Measurements from ENCODE around the gene TSPEAR. TPM values are rescaled to one million over a fixed set of nuclear protein-coding genes. Genes with fewer than 3 reads are reported as not detected.

TSPEAR gene
- total RNA-seq, 2 experiments from 2014 or later = not detected

DNA sequence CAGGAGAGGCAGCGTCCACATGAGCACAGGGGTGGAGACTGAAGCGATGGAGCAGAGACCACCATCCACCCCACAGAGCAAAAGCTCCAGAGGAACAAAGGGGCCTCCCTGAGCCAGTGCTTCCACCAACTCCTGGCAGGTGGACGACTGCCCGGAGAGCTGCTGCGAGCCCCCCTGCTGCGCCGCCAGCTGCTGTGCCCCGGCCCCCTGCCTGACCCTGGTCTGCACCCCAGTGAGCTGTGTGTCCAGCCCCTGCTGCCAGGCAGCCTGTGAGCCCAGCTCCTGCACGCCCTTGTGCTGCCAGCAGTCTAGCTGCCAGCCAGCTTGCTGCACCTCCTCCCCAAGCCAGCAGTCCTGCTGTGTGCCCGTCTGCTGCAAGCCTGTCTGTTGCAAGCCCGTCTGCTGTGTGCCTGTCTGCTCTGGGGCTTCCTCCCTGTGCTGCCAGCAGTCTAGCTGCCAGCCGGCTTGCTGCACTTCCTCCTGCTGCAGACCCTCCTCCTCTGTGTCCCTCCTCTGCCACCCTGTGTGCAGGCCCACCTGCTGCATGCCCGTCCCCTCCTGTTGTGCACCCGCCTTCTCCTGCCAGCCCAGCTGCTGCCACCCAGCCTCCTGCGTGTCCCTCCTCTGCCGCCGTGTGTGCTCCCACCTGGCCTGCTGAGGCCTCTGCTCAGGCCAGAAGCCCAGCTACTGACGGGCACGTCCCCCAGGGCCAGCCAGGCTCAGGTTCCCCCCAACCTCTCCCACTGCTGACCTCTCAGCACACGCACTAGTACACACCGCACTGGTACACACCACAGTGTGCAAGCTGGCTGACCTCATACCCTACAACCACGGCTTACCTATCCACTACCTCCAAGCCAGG is 9.0 kb downstream of the TSPEAR start:
- no peaks in the 10 kb centered on the region for H3K4me1 ChIP-seq (ENCODE audit: insufficient read depth, low read length, poor library complexity, severe bottlenecking)
- intact Hi-C loops (cut with micrococcal nuclease; ENCODE audit: unreplicated experiment) = no loop called here
- no peak overlapping the region for H3K27ac ChIP-seq (ENCODE audit: low read depth, low read length, poor library complexity, severe bottlenecking)
- no peaks in the 10 kb centered on the region for H3K9me2 ChIP-seq (ENCODE audit: insufficient read depth, low read length)
- CTCF ChIA-PET (ENCODE audit: unreplicated experiment) = no interaction called here
- TF ChIP-seq, protein P1, sequence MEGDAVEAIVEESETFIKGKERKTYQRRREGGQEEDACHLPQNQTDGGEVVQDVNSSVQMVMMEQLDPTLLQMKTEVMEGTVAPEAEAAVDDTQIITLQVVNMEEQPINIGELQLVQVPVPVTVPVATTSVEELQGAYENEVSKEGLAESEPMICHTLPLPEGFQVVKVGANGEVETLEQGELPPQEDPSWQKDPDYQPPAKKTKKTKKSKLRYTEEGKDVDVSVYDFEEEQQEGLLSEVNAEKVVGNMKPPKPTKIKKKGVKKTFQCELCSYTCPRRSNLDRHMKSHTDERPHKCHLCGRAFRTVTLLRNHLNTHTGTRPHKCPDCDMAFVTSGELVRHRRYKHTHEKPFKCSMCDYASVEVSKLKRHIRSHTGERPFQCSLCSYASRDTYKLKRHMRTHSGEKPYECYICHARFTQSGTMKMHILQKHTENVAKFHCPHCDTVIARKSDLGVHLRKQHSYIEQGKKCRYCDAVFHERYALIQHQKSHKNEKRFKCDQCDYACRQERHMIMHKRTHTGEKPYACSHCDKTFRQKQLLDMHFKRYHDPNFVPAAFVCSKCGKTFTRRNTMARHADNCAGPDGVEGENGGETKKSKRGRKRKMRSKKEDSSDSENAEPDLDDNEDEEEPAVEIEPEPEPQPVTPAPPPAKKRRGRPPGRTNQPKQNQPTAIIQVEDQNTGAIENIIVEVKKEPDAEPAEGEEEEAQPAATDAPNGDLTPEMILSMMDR (conservative IDR thresholded peaks at IDR 0.05; ENCODE audit: low read length) = no peak
- H3K9me3 ChIP-seq (ENCODE audit: low read length) = no peaks in the 10 kb centered on the region
- no peak overlapping the region for H3K4me3 ChIP-seq (ENCODE audit: low read depth, low read length, poor library complexity, severe bottlenecking)
- no peak overlapping the region for H2AFZ ChIP-seq (ENCODE audit: low read length)
- no peak overlapping the region for H3K4me2 ChIP-seq (ENCODE audit: low read length)
- no peak for DNase-seq (ENCODE audit: low spot score)
- H3K36me3 ChIP-seq (ENCODE audit: insufficient read depth, low read length) = no peaks in the 10 kb centered on the region
- H3K79me2 ChIP-seq (ENCODE audit: insufficient read depth, low read depth, low read length) = no peaks in the 10 kb centered on the region
- H4K20me1 ChIP-seq (ENCODE audit: insufficient read depth, low read length) = no peaks in the 10 kb centered on the region
- no TSS peak for BruUV-seq (replicated peaks)
- POLR2A ChIA-PET = no interaction called here

DNA sequence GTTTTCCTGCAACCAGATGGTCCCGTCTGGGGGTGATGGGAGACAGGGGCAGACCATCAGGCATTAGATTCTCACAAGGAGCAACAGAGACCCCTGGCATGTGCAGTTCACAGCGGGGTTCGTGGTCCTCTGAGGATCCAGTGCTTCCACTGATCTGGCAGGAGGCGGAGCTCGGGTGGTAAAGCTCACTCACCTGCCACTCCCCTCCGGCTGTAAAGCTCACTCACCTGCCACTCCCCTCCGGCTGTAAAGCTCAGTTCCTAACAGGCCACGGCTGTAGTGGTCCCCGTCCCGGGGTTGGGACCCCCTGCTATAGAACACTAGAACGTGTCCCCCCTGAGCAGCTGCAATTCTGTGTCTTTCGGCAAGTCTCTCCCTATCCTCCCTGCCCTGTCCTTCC is 9.8 kb downstream of the TSPEAR start:
- DNase-seq (ENCODE audit: low spot score) = no peak
- BruUV-seq (replicated peaks) = no TSS peak
- no peak overlapping the region for H3K27ac ChIP-seq (ENCODE audit: low read depth, low read length, poor library complexity, severe bottlenecking)
- H3K79me2 ChIP-seq (ENCODE audit: insufficient read depth, low read depth, low read length) = no peaks in the 10 kb centered on the region
- H3K4me2 ChIP-seq (ENCODE audit: low read length) = no peak overlapping the region
- no peak overlapping the region for H3K4me3 ChIP-seq (ENCODE audit: low read depth, low read length, poor library complexity, severe bottlenecking)
- no peaks in the 10 kb centered on the region for H3K9me2 ChIP-seq (ENCODE audit: insufficient read depth, low read length)
- H2AFZ ChIP-seq (ENCODE audit: low read length) = no peak overlapping the region
- no peaks in the 10 kb centered on the region for H3K9me3 ChIP-seq (ENCODE audit: low read length)
- TF ChIP-seq EZH2phosphoT487 (IDR thresholded peaks at IDR 0.05; ENCODE audit: borderline replicate concordance, low read depth, low read length) = no peak
- TF ChIP-seq, protein P1 (conservative IDR thresholded peaks at IDR 0.05; ENCODE audit: low read length) = no peak
- POLR2A ChIA-PET = interaction anchor here (0.6 kb wide), 1 partner anchor 107 kb away, joined by 8 read pairs; no protein-coding TSS in a partner anchor
- H3K36me3 ChIP-seq (ENCODE audit: insufficient read depth, low read length) = no peaks in the 10 kb centered on the region
- H4K20me1 ChIP-seq (ENCODE audit: insufficient read depth, low read length) = no peaks in the 10 kb centered on the region
- H3K4me1 ChIP-seq (ENCODE audit: insufficient read depth, low read length, poor library complexity, severe bottlenecking) = no peaks in the 10 kb centered on the region
- intact Hi-C loops (cut with micrococcal nuclease; ENCODE audit: unreplicated experiment) = no loop called here
- CTCF ChIA-PET (ENCODE audit: unreplicated experiment) = no interaction called here

DNA sequence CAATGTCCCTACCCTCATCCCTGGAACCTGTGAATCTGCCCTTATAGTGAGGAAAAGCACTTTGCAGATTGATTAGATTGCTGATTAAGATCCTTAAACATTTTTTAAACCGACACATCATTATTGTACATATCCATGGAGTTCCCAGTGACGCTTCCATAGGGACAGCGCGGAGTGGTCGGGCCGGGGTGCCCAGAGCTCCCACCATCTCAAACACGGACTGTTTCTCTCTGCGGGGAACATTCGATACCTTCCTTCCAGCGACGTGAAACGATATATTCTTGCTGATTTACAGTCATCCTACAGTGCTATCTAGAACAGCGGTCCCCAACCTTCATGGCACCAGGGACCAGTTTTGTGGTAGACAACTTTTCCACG is 10.4 kb downstream of the TSPEAR start:
- H3K27ac ChIP-seq (ENCODE audit: low read depth, low read length, poor library complexity, severe bottlenecking) = no peak overlapping the region
- no peaks in the 10 kb centered on the region for H3K9me2 ChIP-seq (ENCODE audit: insufficient read depth, low read length)
- H2AFZ ChIP-seq (ENCODE audit: low read length) = no peak overlapping the region
- H3K79me2 ChIP-seq (ENCODE audit: insufficient read depth, low read depth, low read length) = no peaks in the 10 kb centered on the region
- intact Hi-C loops (cut with micrococcal nuclease; ENCODE audit: unreplicated experiment) = no loop called here
- ChIA-PET POLR2A (interaction anchor here (0.6 kb wide), 1 partner anchor 106 kb away, joined by 8 read pairs; no protein-coding TSS in a partner anchor), CTCF (ENCODE audit: unreplicated experiment) (no interaction called here)
- H3K4me2 ChIP-seq (ENCODE audit: low read length) = no peak overlapping the region
- no peaks in the 10 kb centered on the region for H4K20me1 ChIP-seq (ENCODE audit: insufficient read depth, low read length)
- H3K9me3 ChIP-seq (ENCODE audit: low read length) = no peaks in the 10 kb centered on the region
- no peaks in the 10 kb centered on the region for H3K36me3 ChIP-seq (ENCODE audit: insufficient read depth, low read length)
- H3K4me3 ChIP-seq (ENCODE audit: low read depth, low read length, poor library complexity, severe bottlenecking) = no peak overlapping the region
- no peaks in the 10 kb centered on the region for H3K4me1 ChIP-seq (ENCODE audit: insufficient read depth, low read length, poor library complexity, severe bottlenecking)
- TF ChIP-seq EZH2phosphoT487 (IDR thresholded peaks at IDR 0.05; ENCODE audit: borderline replicate concordance, low read depth, low read length) = no peak
- TF ChIP-seq, protein P1 (conservative IDR thresholded peaks at IDR 0.05; ENCODE audit: low read length) = no peak
- no TSS peak for BruUV-seq (replicated peaks)
- no peak for DNase-seq (ENCODE audit: low spot score)

Measured in OCI-LY7 (cell line).